ENCODE measurements around the gene SNCB.

The SNCB gene

GRCh38 chr5:176671399-176671798 lies 41.1 kb upstream of the SNCB start:
- DNase-seq (ENCODE audit: insufficient read length) (no peak), FAIRE-seq (no peak)
- TF ChIP-seq POLR2AphosphoS5 (IDR thresholded peaks at IDR 0.05; ENCODE audit: low read depth, low read length), result no peak
- TF ChIP-seq TAF1 (IDR thresholded peaks at IDR 0.05; ENCODE audit: borderline replicate concordance, low read depth, low read length), result no peak

DNA sequence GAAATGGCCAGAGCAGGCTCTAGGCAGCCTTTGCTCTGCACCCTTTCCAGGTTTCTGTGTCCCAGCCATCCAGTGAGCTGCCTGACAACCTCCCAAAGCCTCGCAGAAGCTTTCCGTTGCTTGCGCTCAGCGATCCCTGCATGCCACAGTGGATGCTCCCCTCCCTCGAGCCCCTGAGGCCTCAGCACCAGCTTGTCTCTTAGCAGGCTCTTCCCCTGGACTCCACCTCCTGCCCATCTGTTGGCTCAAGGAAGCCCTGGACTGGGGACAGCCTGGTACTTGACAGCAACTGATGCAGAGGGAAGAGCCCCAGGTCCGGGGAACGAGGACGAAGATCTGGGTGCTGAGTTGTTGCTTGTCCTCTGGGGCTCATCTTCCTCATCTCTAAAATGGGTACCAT lies 40.1 kb upstream of the SNCB start:
- no peak for TF ChIP-seq POLR2AphosphoS5 (IDR thresholded peaks at IDR 0.05; ENCODE audit: low read depth, low read length)
- TF ChIP-seq POLR2A (IDR thresholded peaks at IDR 0.05; ENCODE audit: low read depth, low read length), result no peak
- TF ChIP-seq TAF1 (IDR thresholded peaks at IDR 0.05; ENCODE audit: borderline replicate concordance, low read depth, low read length), result no peak
- no peak for DNase-seq (ENCODE audit: insufficient read length)
- no peak for FAIRE-seq

- FAIRE-seq (no peak), DNase-seq (ENCODE audit: insufficient read length) (no peak)
- TF ChIP-seq TAF1 (IDR thresholded peaks at IDR 0.05; ENCODE audit: borderline replicate concordance, low read depth, low read length) (no peak), POLR2AphosphoS5 (IDR thresholded peaks at IDR 0.05; ENCODE audit: low read depth, low read length) (no peak), POLR2A (IDR thresholded peaks at IDR 0.05; ENCODE audit: low read depth, low read length) (no peak)
These were observed 37.3 kb upstream of the SNCB start for GRCh38 chr5:176667637-176668036.

DNA sequence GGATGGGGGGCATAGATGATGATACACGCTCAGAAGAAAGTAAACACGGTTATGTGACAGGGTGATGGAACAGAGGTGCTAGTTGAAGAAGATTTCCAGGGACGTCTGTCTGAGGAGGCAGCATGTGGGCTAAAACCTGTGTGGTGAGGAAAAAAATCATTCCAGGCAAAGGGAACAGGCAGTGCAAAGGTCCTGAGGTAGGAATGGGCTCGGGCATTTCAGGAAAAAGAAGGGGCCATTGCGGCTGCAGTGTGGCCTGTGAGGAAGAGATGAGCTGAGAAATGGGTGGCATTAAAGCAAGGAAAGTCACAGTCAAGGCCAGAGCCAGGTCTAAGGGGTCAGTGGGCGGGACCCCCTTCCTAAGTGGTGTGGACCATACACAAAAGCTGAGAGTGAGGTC lies 35.2 kb upstream of the SNCB start:
- TF ChIP-seq POLR2AphosphoS5 (IDR thresholded peaks at IDR 0.05; ENCODE audit: low read depth, low read length) (no peak), TAF1 (IDR thresholded peaks at IDR 0.05; ENCODE audit: borderline replicate concordance, low read depth, low read length) (no peak), POLR2A (IDR thresholded peaks at IDR 0.05; ENCODE audit: low read depth, low read length) (no peak)
- FAIRE-seq (no peak), DNase-seq (ENCODE audit: insufficient read length) (no peak)

DNA sequence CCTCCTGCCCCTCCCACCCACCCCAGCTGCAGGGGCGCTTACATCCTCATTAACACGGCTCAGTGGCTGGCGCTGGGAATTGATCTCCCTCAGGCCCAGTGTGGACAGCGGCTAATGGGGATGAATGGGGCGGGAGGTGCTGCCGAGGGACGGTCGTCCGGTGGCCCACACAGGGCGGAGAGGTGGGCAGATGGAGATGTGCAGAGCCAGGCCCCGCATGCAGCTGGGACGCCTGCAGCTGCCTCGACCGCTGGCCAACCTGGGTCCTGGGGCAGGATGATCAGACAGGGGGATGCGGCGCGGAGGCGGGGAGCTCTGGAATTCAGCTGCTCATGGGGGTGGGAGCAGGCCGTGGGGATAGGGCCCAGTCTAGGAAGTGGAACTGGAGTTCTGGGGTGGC lies 34.6 kb upstream of the SNCB start:
- no peak for FAIRE-seq
- DNase-seq (ENCODE audit: insufficient read length), result no peak

GRCh38 chr5:176664479-176664878 lies 34.1 kb upstream of the SNCB start:
- DNase-seq (ENCODE audit: insufficient read length) (no peak), FAIRE-seq (no peak)
- TF ChIP-seq POLR2AphosphoS5 (IDR thresholded peaks at IDR 0.05; ENCODE audit: low read depth, low read length) (no peak), POLR2A (IDR thresholded peaks at IDR 0.05; ENCODE audit: low read depth, low read length) (no peak), TAF1 (IDR thresholded peaks at IDR 0.05; ENCODE audit: borderline replicate concordance, low read depth, low read length) (no peak)

More for the DNA sequence above, 34.6 kb upstream of the SNCB start:
- TF ChIP-seq POLR2A (IDR thresholded peaks at IDR 0.05; ENCODE audit: low read depth, low read length), result no peak
- no peak for TF ChIP-seq TAF1 (IDR thresholded peaks at IDR 0.05; ENCODE audit: borderline replicate concordance, low read depth, low read length)
- no peak for TF ChIP-seq POLR2AphosphoS5 (IDR thresholded peaks at IDR 0.05; ENCODE audit: low read depth, low read length)

- DNase-seq (ENCODE audit: insufficient read length) (no peak), FAIRE-seq (no peak)
- TF ChIP-seq POLR2A (IDR thresholded peaks at IDR 0.05; ENCODE audit: low read depth, low read length) (no peak), POLR2AphosphoS5 (IDR thresholded peaks at IDR 0.05; ENCODE audit: low read depth, low read length) (no peak), TAF1 (IDR thresholded peaks at IDR 0.05; ENCODE audit: borderline replicate concordance, low read depth, low read length) (no peak)
These were observed 33.2 kb upstream of the SNCB start for GRCh38 chr5:176663566-176663965.

DNA sequence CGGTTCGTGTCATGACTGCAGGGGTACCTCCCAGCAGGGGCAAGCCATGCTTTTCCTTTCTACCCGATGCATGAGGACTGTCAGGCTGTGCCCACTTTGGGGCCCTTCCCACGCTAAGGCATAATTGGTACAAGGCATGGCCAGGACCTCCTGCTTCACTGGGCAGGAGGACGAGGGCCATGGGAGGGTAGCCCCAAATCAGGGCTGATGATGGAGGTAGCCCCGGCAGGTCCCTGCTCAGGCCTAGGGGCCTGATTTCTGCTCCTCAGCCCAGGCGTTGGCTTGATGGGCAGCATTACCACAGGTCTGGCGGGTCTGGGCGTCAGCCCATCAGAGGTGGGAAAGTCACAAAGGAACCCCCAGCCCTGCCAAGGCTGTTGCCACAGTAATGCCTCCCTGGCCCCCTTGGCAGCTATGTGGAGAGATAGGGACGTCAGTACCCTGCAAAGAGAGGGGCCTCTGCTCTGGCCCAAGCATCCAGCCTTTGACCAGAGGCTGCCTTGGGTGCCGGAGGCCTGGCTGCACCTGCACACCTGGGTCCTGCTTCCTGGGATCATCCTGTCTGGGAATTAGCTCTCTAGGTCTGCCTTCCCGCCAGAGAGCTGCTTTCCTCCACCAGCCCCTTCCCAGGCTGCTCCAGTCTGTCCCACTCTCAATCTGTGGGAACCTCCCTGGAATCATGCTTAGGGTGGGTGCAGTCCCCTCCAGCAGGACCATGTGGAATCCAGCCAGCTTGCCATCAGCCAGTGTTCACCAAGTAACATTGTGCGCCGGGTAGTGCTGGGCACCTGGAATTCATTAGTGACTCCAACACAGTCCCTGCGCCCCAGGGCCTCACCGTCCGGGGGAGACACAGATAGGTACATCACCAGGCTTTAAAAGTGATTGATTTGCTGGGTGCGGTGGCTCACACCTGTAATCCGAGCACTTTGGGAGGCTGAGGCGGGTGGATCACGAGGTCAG lies 32.3 kb upstream of the SNCB start:
- TF ChIP-seq POLR2AphosphoS5 (IDR thresholded peaks at IDR 0.05; ENCODE audit: low read depth, low read length) (no peak), POLR2A (IDR thresholded peaks at IDR 0.05; ENCODE audit: low read depth, low read length) (no peak), TAF1 (IDR thresholded peaks at IDR 0.05; ENCODE audit: borderline replicate concordance, low read depth, low read length) (no peak)
- FAIRE-seq, result no peak

DNA sequence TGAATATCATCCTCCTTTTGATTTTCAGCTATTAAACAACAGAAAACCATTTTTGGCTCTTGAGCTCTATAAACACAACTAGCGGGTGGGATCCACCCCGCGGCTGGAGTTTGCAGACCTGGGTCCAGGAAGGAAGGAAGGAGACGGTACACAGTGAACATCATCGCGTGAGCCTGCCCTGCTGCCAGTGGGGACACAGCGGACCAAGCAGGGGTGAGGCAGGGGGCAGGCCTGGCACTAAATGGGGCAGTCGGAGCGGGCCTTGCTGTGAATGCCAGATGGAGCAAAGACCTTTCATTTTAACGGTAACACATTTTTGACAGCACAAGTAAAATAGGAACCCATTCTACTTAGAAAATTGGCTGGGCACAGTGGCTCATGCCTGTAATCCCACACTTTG lies 31.3 kb upstream of the SNCB start:
- FAIRE-seq (no peak), DNase-seq (ENCODE audit: insufficient read length) (no peak)
- TF ChIP-seq TAF1 (IDR thresholded peaks at IDR 0.05; ENCODE audit: borderline replicate concordance, low read depth, low read length) (no peak), POLR2AphosphoS5 (IDR thresholded peaks at IDR 0.05; ENCODE audit: low read depth, low read length) (no peak)

More for the DNA sequence above, 32.3 kb upstream of the SNCB start:
- no peak for DNase-seq (ENCODE audit: insufficient read length)

DNA sequence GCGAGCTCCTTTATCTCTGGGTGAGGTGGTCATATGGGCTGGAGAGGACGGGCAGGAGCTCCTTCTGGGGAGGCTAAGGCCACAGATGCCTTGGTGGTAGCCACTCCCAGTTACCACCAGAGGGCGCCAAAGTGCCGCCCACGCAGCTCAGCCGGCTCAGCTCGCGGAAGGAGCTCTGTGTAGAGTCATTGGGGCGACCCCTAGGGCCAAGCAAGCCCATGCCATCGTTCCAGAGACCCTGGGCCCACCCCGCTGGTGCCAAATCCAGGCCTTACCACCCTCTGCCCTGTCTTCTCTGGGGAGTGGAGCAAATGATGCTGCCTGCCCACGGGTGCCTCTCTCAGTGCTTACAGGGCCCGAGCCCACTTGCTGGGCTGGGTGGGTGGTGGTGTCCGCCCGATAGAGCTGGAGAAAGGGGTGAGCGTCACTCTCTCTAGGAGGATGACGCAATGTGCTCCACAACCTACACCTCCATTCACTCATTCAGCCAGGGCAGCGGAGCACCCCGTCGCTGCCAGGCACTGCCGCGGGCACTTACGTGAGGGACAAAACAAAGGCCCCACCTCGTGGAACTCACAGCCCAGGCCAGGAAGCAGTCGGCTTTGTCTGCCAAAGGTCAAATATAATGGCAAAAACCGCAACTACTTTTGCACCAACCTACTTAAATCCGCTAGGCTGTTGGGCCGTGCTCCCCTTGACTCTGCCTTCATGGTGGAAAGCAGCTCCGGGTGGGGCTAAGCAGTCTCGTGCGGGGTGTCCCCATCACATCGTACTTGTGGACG lies 30.7 kb upstream of the SNCB start:
- no peak for TF ChIP-seq POLR2A (IDR thresholded peaks at IDR 0.05; ENCODE audit: low read depth, low read length)
- FAIRE-seq, result peak; percentile 98
- peak; percentile 97 for DNase-seq (ENCODE audit: insufficient read length)

GRCh38 chr5:176660530-176660859 lies 30.2 kb upstream of the SNCB start:
- no peak for FAIRE-seq
- TF ChIP-seq TAF1 (IDR thresholded peaks at IDR 0.05; ENCODE audit: borderline replicate concordance, low read depth, low read length) (no peak), POLR2A (IDR thresholded peaks at IDR 0.05; ENCODE audit: low read depth, low read length) (no peak), POLR2AphosphoS5 (IDR thresholded peaks at IDR 0.05; ENCODE audit: low read depth, low read length) (no peak)
- no peak for DNase-seq (ENCODE audit: insufficient read length)
